Stomach (tissue), 9 donors: ENCODE data around the gene ABLIM2. TPM values are rescaled to one million over a fixed set of nuclear protein-coding genes. Genes with fewer than 3 reads are reported as not detected.

Experiments used
- DNase-seq, 2 donors: peaks; one replicate each; pipeline versions ENCODE4 v3.0.0 to v3.0.0-alpha.2; 2013 to 2019
- H3K27ac ChIP-seq, 5 donors: fragments of 200-600 bp in 4 of 5; sonication (generic) in 4 of 5; one replicate each; pipeline ENCODE4 v1.5.1; 2013 to 2019; ENCODE audit warnings: mild to moderate bottlenecking in 1 of 5, moderate library complexity in 1 of 5
- H3K27me3 ChIP-seq, 3 donors: fragments of 200-600 bp; sonication (generic); one replicate each; pipeline ENCODE4 v1.5.1; 2017 to 2019; ENCODE audit warnings: mixed run types in 1 of 3
- H3K36me3 ChIP-seq, 4 donors: fragments of 200-600 bp; sonication (generic); 1 replicate in 3 of 4; 2 replicates in 1 of 4; pipeline ENCODE4 v1.5.1; 2016 to 2019
- H3K4me1 ChIP-seq, 4 donors: fragments of 200-600 bp; sonication (generic); one replicate each; pipeline ENCODE4 v1.5.1; 2016 to 2019
- H3K4me3 ChIP-seq, 4 donors: fragments of 200-600 bp; sonication (generic) in 3 of 4; one replicate each; pipeline ENCODE4 v1.5.1; 2016 to 2019; ENCODE audit warnings: mild to moderate bottlenecking in 1 of 4
- H3K9me3 ChIP-seq, 4 donors: fragments of 200-600 bp; sonication (generic); one replicate each; pipeline ENCODE4 v1.5.1; 2016 to 2019
- CTCF ChIP-seq, 7 experiments: fragments of 450-650 bp in 4 of 7; fragments of 200-600 bp in 3 of 7; sonication (generic) in 3 of 7; IDR thresholded peaks; one replicate each; pipeline ENCODE4 v1.5.1; 2016 to 2019; ENCODE audit warnings: antibody characterized with exemption in 7 of 7, control low read depth in 2 of 7, mild to moderate bottlenecking in 1 of 7
- EP300 ChIP-seq: sonication (generic); formaldehyde crosslinking; IDR thresholded peaks from one replicate; pipeline ENCODE4 v1.6.1; 2017; ENCODE audit warnings: antibody characterized with exemption
- POLR2A ChIP-seq, 4 donors: fragments of 450-650 bp; IDR thresholded peaks; one replicate each; pipeline ENCODE4 v1.6.1; 2016; ENCODE audit warnings: antibody characterized with exemption in 4 of 4, control low read depth in 2 of 4, mild to moderate bottlenecking in 1 of 4, moderate library complexity in 1 of 4
- POLR2AphosphoS5 ChIP-seq, 3 donors: sonication (generic); formaldehyde crosslinking; IDR thresholded peaks; one replicate each; pipeline ENCODE4 v1.6.1; 2016; ENCODE audit warnings: antibody characterized with exemption in 3 of 3
- WGBS, 5 donors: extraction: QIAGEN DNeasy Blood & Tissue Kit in 3 of 5; methylation state at CpG; one replicate each; pipeline versions ENCODE4 v1.1.5 to v1.1.7; 2013 to 2018; 5-methylcytosine and 5-hydroxymethylcytosine counted together
- intact Hi-C: fragments of 100-400 bp; cut with DNase I; formaldehyde crosslinking; loops from one replicate; pipeline ENCODE4 v1.15.1; 2023; ENCODE audit warnings: low total_unique reads
- polyA plus RNA-seq, 3 donors: library from polyadenylated mRNA; stranded (reverse); fragments of 200-250 nt; gene quantifications; one replicate each; pipeline ENCODE4 v1.2.3, GENCODE V29; 2013
- total RNA-seq, 5 donors: library from RNA; depleted of rRNA; stranded (reverse); fragments of >200 nt; gene quantifications; one replicate each; pipeline versions ENCODE4 v1.1.0 to v1.2.3, GENCODE V29; 2014 to 2016
- donor health status: healthy with polysubstance abuse.
- donor health status: Bipolar disorder and iron deficiency.
- donor health status: healthy.

The ABLIM2 gene
- total and polyA plus RNA-seq, 8 donors: 2.3 to 28.0 (median 5.5) TPM

DNA sequence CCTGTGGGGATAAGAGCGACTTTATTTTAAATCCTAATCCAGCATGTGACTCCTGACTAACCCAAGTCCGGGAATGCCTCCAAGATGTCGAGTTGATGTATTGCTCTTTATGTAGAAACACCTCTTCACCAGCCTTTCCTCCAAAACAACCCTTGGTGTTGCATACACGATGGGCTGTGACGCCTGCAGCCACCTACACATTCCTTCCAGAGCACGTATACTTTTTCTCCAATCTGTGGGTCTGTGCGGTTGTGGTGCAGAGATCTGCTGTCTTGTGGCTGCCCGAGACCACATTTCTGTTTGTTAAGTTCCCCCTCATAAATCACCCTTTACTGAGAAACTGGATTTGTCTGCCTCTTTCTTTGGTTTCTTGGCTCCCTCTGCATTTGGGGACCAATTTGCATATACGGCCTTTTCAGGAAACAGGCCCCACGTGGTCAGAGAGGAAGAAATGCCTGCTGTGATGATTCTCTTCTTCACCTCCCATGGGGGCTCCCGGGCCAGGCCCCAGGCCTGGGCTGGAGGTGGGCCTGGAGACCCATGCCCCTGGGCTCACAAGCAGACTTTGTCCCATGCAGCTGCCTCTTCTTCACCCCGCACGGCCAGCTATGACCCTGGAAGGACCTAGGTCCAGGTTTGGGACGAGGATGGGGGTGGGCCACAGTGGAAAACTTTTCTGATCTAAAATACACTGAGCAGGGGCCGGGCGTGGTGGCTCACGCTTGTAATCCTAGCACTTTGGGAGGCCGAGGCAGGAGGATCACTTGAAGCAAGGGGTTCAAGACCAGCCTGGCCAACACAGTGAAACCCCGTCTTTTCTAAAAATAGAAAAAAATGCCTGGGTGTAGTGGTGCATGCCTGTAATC lies 197.6 kb downstream of the ABLIM2 start:
- Histone ChIP-seq H3K27ac (peak overlapping the region in 4 of 5 donors; percentile 27 to 81 (median 54)), H3K36me3 (no peaks in the 10 kb centered on the region), H3K27me3 (no peaks in the 10 kb centered on the region), H3K9me3 (no peaks in the 10 kb centered on the region), H3K4me1 (peaks cover 9 to 32% (median 20%) of the 10 kb centered on the region in 4 donors), H3K4me3 (no peak overlapping the region)
- 45 to 62% (median 56%) methylated on average over 18 to 19 of the region's 19 CpGs for WGBS, 5 donors
- intact Hi-C loops: no loop called here
- peak in 1 of 2 donors; percentile 93 for DNase-seq
- TF ChIP-seq POLR2A (IDR thresholded peaks at IDR 0.05): no peak
- TF ChIP-seq EP300: no peak
- TF ChIP-seq POLR2AphosphoS5 (IDR thresholded peaks at IDR 0.05): peak in 2 of 3 donors; percentile 9 to 34
- TF ChIP-seq CTCF (IDR thresholded peaks at IDR 0.05): no peak

- Histone ChIP-seq H3K36me3 (no peaks in the 10 kb centered on the region), H3K4me3 (no peak overlapping the region), H3K4me1 (peaks cover 9 to 34% (median 22%) of the 10 kb centered on the region in 4 donors), H3K27ac (peak overlapping the region in 4 of 5 donors; percentile 27 to 81 (median 54)), H3K27me3 (no peaks in the 10 kb centered on the region), H3K9me3 (no peaks in the 10 kb centered on the region)
- no peak for DNase-seq
- no peak for TF ChIP-seq EP300
- no peak for TF ChIP-seq POLR2A (IDR thresholded peaks at IDR 0.05)
- no peak for TF ChIP-seq POLR2AphosphoS5 (IDR thresholded peaks at IDR 0.05)
- no peak for TF ChIP-seq CTCF (IDR thresholded peaks at IDR 0.05)
- intact Hi-C loops: no loop called here
- WGBS, 5 donors: 67 to 82% (median 78%) methylated on average over 7 to 11 of the region's 11 CpGs
These were observed 198.4 kb downstream of the ABLIM2 start for GRCh38 chr4:7960017-7960789.

DNA sequence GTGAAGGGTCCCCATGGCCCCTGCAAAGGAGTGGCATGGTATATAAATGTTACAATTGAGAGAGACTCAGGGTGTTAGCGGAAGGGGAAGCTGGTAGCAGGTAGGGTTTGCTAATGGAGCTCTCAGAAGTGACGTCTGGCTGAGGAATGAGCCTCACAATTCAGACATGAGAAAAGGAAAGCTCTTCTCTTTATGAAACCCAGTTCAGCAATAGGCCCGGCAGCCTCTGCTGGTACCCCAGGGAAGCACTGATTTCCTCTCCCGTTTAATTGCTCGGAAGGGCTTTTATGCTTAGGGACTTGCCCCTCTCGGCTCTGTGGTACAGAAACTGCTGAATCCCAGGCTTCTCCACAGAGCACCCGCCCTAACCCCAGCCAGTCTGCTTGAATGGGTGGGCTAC lies 199.5 kb downstream of the ABLIM2 start:
- 75 to 83% (median 79%) methylated on average over 6 to 7 of the region's 7 CpGs for WGBS, 5 donors
- Histone ChIP-seq H3K27ac (no peak overlapping the region), H3K27me3 (no peaks in the 10 kb centered on the region), H3K9me3 (no peaks in the 10 kb centered on the region), H3K4me1 (peaks cover 9 to 27% (median 18%) of the 10 kb centered on the region in 4 donors), H3K36me3 (no peaks in the 10 kb centered on the region), H3K4me3 (no peak overlapping the region)
- no peak for DNase-seq
- TF ChIP-seq CTCF (IDR thresholded peaks at IDR 0.05) (no peak), EP300 (no peak), POLR2AphosphoS5 (IDR thresholded peaks at IDR 0.05) (no peak), POLR2A (IDR thresholded peaks at IDR 0.05) (no peak)
- intact Hi-C loops: no loop called here

DNA sequence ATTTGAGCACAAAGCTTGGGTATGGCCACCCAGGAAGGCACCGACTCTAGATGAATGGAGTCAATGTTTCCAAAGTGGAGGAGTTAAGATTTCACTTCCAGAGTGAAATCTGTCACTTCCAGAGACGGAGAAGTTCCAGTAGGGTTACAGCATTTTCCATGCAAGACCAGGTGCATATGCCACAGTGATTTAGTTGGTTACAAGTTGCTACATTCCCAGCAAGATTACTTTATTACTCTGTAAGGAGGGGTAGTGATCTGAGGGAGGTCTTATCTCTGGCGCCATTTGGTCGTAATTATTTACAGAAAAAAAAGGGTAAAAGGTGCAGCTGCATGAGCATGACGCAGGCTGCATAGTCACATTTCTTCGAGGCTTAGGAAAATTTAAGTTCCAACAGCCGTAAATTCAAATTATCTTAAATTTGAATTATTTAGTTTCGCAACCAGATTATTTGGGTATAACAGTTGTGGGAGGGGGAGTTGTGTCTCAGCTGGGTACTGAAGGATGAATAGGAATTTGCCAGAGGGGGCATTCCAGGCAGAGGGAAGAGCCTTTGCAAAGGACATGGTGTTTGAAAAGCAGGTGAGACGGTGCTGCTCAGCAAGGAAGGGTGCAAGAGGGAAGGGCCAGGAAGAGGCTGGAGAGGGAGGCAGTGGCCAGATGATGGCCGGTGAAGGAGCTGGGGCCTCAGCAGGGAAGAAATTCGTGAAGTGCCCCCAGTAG lies 201.5 kb downstream of the ABLIM2 start:
- no peaks in the 10 kb centered on the region for H3K36me3 ChIP-seq
- DNase-seq: no peak
- H3K4me1 ChIP-seq: peaks cover 9 to 27% (median 18%) of the 10 kb centered on the region in 4 donors
- 56 to 65% (median 61%) methylated on average over 11 of the region's 11 CpGs for WGBS, 5 donors
- peak overlapping the region in 2 of 5 donors; percentile 20 to 41 for H3K27ac ChIP-seq
- intact Hi-C loops: no loop called here
- H3K4me3 ChIP-seq: no peak overlapping the region
- TF ChIP-seq EP300: no peak
- no peak for TF ChIP-seq POLR2A (IDR thresholded peaks at IDR 0.05)
- no peak for TF ChIP-seq CTCF (IDR thresholded peaks at IDR 0.05)
- TF ChIP-seq POLR2AphosphoS5 (IDR thresholded peaks at IDR 0.05): no peak
- no peaks in the 10 kb centered on the region for H3K9me3 ChIP-seq
- H3K27me3 ChIP-seq: no peaks in the 10 kb centered on the region
